ENCODE results near the gene PHF20. TPM values are rescaled to one million over a fixed set of nuclear protein-coding genes. Genes with fewer than 3 reads are reported as not detected.

The PHF20 gene
- total RNA-seq, 1 experiment from 2014 or later: 37.2 TPM

GRCh38 chr20:35909796-35910195, 138.0 kb downstream of the PHF20 start:
- no peak for ATAC-seq
- ChIA-PET POLR2A (ENCODE audit: unreplicated experiment) (no interaction called here), CTCF (interaction anchor here (0.6 kb wide), 1 partner anchor 9 kb away, joined by 3 read pairs; no protein-coding TSS in a partner anchor)
- no peak overlapping the region for H3K4me2 ChIP-seq (ENCODE audit: low read length)
- H3K9me2 ChIP-seq (replicated peaks; ENCODE audit: low read length): no peaks in the 10 kb centered on the region
- no peaks in the 10 kb centered on the region for H3K79me2 ChIP-seq (ENCODE audit: low read length)
- H3F3A ChIP-seq (ENCODE audit: low read length, unreplicated experiment): no peaks in the 10 kb centered on the region
- H2AFZ ChIP-seq (ENCODE audit: low read length): no peak overlapping the region
- BruUV-seq (replicated peaks): no TSS peak
- DNase-seq: no peak
- H4K20me1 ChIP-seq (ENCODE audit: low read length): no peaks in the 10 kb centered on the region
- no peaks in the 10 kb centered on the region for H3K4me1 ChIP-seq (ENCODE audit: insufficient read depth, low read length)
- H3K9me3 ChIP-seq (ENCODE audit: low read length): no peaks in the 10 kb centered on the region
- TF ChIP-seq EZH2phosphoT487 (IDR thresholded peaks at IDR 0.05; ENCODE audit: borderline replicate concordance, low read length): no peak
- no peak for TF ChIP-seq CTCF (conservative IDR thresholded peaks at IDR 0.05; ENCODE audit: low read depth, low read length)
- TF ChIP-seq EZH2 (IDR thresholded peaks at IDR 0.05; ENCODE audit: low read length, unreplicated experiment): no peak
- no peak overlapping the region for H3K9ac ChIP-seq (ENCODE audit: low read length)
- intact Hi-C loops (cut with micrococcal nuclease): no loop called here
- no peak overlapping the region for H3K4me3 ChIP-seq (ENCODE audit: low read length)
- H3K36me3 ChIP-seq (ENCODE audit: low read depth, low read length): peaks cover 3% of the 10 kb centered on the region; the same call in 1 of the 2 replicates
- H3K27ac ChIP-seq (ENCODE audit: low read length): no peak overlapping the region
- H3K27me3 ChIP-seq (ENCODE audit: low read length): no peaks in the 10 kb centered on the region

- Histone ChIP-seq H3F3A (ENCODE audit: low read length, unreplicated experiment) (no peaks in the 10 kb centered on the region), H3K9me2 (replicated peaks; ENCODE audit: low read length) (no peaks in the 10 kb centered on the region), H3K27me3 (ENCODE audit: low read length) (no peaks in the 10 kb centered on the region), H4K20me1 (ENCODE audit: low read length) (no peaks in the 10 kb centered on the region), H3K27ac (ENCODE audit: low read length) (no peak overlapping the region), H3K4me3 (ENCODE audit: low read length) (no peak overlapping the region), H2AFZ (ENCODE audit: low read length) (no peak overlapping the region), H3K9ac (ENCODE audit: low read length) (no peak overlapping the region), H3K9me3 (ENCODE audit: low read length) (no peaks in the 10 kb centered on the region), H3K79me2 (ENCODE audit: low read length) (no peaks in the 10 kb centered on the region), H3K4me2 (ENCODE audit: low read length) (no peak overlapping the region), H3K36me3 (ENCODE audit: low read depth, low read length) (peaks cover 3% of the 10 kb centered on the region; the same call in 1 of the 2 replicates), H3K4me1 (ENCODE audit: insufficient read depth, low read length) (no peaks in the 10 kb centered on the region)
- intact Hi-C loops (cut with micrococcal nuclease): no loop called here
- CTCF ChIA-PET: interaction anchor here (0.6 kb wide), 1 partner anchor 10 kb away, joined by 3 read pairs; no protein-coding TSS in a partner anchor
- no peak for ATAC-seq
- TF ChIP-seq EZH2 (IDR thresholded peaks at IDR 0.05; ENCODE audit: low read length, unreplicated experiment): no peak
- no peak for TF ChIP-seq EZH2phosphoT487 (IDR thresholded peaks at IDR 0.05; ENCODE audit: borderline replicate concordance, low read length)
- TF ChIP-seq CTCF (conservative IDR thresholded peaks at IDR 0.05; ENCODE audit: low read depth, low read length): no peak
- no TSS peak for BruUV-seq (replicated peaks)
- POLR2A ChIA-PET (ENCODE audit: unreplicated experiment): no interaction called here
- DNase-seq: no peak
Measured at GRCh38 chr20:35910254-35910653, 138.4 kb downstream of the PHF20 start.

DNA sequence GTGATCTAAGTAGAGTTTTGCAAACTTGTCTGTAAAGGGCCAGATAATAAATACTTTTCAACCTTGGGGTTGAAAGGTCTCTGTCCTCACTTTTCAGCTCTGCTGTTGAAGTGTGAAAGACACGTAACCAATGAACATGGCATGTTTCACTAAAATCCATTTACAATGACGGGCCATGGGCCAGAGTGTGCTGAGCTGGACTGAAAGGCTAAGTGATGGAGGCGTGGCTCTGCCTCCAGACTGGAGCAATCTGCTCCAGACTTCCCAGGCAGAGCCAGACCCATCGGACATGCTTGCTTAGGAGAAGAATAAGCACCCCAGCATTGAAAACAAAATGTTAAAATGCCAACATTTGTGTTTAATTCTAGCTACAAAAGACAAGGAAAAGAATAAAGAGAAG, 141.1 kb downstream of the PHF20 start:
- peaks cover 9% of the 10 kb centered on the region for H3K36me3 ChIP-seq (ENCODE audit: low read depth, low read length)
- intact Hi-C loops (cut with micrococcal nuclease): no loop called here
- POLR2A ChIA-PET (ENCODE audit: unreplicated experiment): no interaction called here
- no peaks in the 10 kb centered on the region for H4K20me1 ChIP-seq (ENCODE audit: low read length)
- H2AFZ ChIP-seq (ENCODE audit: low read length): no peak overlapping the region
- H3K4me2 ChIP-seq (ENCODE audit: low read length): no peak overlapping the region
- H3K27ac ChIP-seq (ENCODE audit: low read length): no peak overlapping the region
- BruUV-seq (replicated peaks): no TSS peak
- no peak overlapping the region for H3K9ac ChIP-seq (ENCODE audit: low read length)
- H3K4me1 ChIP-seq (ENCODE audit: insufficient read depth, low read length): no peaks in the 10 kb centered on the region
- no peaks in the 10 kb centered on the region for H3F3A ChIP-seq (ENCODE audit: low read length, unreplicated experiment)
- H3K4me3 ChIP-seq (ENCODE audit: low read length): no peak overlapping the region
- no peaks in the 10 kb centered on the region for H3K27me3 ChIP-seq (ENCODE audit: low read length)
- H3K9me2 ChIP-seq (replicated peaks; ENCODE audit: low read length): no peaks in the 10 kb centered on the region
- no peak for ATAC-seq
- no peaks in the 10 kb centered on the region for H3K79me2 ChIP-seq (ENCODE audit: low read length)
- no peaks in the 10 kb centered on the region for H3K9me3 ChIP-seq (ENCODE audit: low read length)
- DNase-seq: no peak
- no peak for TF ChIP-seq CTCF (conservative IDR thresholded peaks at IDR 0.05; ENCODE audit: low read depth, low read length)
- CTCF ChIA-PET: no interaction called here
